Right lobe of liver (tissue), 6 donors: ENCODE results near the gene ZCCHC24. TPM values are rescaled to one million over a fixed set of nuclear protein-coding genes. Genes with fewer than 3 reads are reported as not detected.

Experiments
- ATAC-seq, 4 donors: fragments of 200-7000 bp; cut with Tn5 transposase; one replicate each; pipeline ENCODE4 v1.9.1; 2020; ENCODE audit warnings: mild to moderate bottlenecking in 4 of 4, moderate library complexity in 4 of 4
- DNase-seq, 3 donors: peaks; one replicate each; pipeline ENCODE4 v3.0.0-alpha.2; 2020
- H3K27ac ChIP-seq, 3 donors: fragments of 200-600 bp; one replicate each; pipeline ENCODE4 v1.8.0; 2022
- H3K27me3 ChIP-seq, 2 donors: fragments of 200-600 bp; one replicate each; pipeline ENCODE4 v1.8.0; 2022
- H3K36me3 ChIP-seq, 4 donors: fragments of 200-600 bp; sonication (generic) in 1 of 4; one replicate each; pipeline versions ENCODE4 v1.5.1 to v1.8.0; 2017 to 2022; ENCODE audit warnings: control low read depth in 1 of 4
- H3K4me1 ChIP-seq, 4 donors: fragments of 200-600 bp; sonication (generic) in 1 of 4; one replicate each; pipeline versions ENCODE4 v1.5.1 to v1.8.0; 2017 to 2022; ENCODE audit warnings: control low read depth in 1 of 4
- H3K4me3 ChIP-seq, 3 donors: fragments of 200-600 bp; one replicate each; pipeline ENCODE4 v1.8.0; 2022
- H3K9me3 ChIP-seq, 4 donors: fragments of 200-600 bp; sonication (generic) in 1 of 4; one replicate each; pipeline versions ENCODE4 v1.5.1 to v1.8.0; 2017 to 2022; ENCODE audit warnings: control low read depth in 1 of 4
- CTCF ChIP-seq, 4 donors: fragments of 200-600 bp in 3 of 4; fragments of 450-650 bp in 1 of 4; IDR thresholded peaks; one replicate each; pipeline versions ENCODE4 v1.5.1 to v1.8.0; 2016 to 2022; ENCODE audit warnings: antibody characterized with exemption in 4 of 4, mild to moderate bottlenecking in 2 of 4
- POLR2A ChIP-seq: fragments of 450-650 bp; IDR thresholded peaks from one replicate; pipeline ENCODE4 v1.6.1; 2017; ENCODE audit warnings: antibody characterized with exemption, mild to moderate bottlenecking
- WGBS: methylation state at CpG from one replicate; pipeline ENCODE4 v1.1.6; 2018; ENCODE audit warnings: low coverage, low lambda C conversion rate; ENCODE audit not compliant: insufficient coverage; ENCODE audit errors: missing lambda C conversion rate; 5-methylcytosine and 5-hydroxymethylcytosine counted together
- intact Hi-C, 2 donors: fragments of 100-400 bp; cut with DNase I; formaldehyde crosslinking; loops; one replicate each; pipeline versions ENCODE4 v1.11.2 to v1.14.1; 2022
- total RNA-seq, 6 experiments: library from RNA; depleted of rRNA in 2 of 6; stranded (reverse); fragments of >200 nt in 2 of 6; fragmentation: NEBNext Ultra II Directional in 3 of 6; extraction: Animal tissue kit (Norgen Biotek cat#: 25700) in 3 of 6; gene quantifications; one replicate each; pipeline versions ENCODE4 v1.1.0 to v1.2.4, GENCODE V29; 2016 to 2023
- donor health status: DM: no; HTN: yes; CAD: no.
- donor health status: DM: no; HTN: no; CAD: no.
- donor health status: DM: no; HTN: no; CAD: no.
- donor health status: DM: no; HTN: yes; CAD: no.
- donor health status: DM: no; HTN: yes; CAD: no.

The ZCCHC24 gene
- total RNA-seq, 6 experiments from 2014 or later = 19.8 to 33.6 (median 22.7) TPM

DNA sequence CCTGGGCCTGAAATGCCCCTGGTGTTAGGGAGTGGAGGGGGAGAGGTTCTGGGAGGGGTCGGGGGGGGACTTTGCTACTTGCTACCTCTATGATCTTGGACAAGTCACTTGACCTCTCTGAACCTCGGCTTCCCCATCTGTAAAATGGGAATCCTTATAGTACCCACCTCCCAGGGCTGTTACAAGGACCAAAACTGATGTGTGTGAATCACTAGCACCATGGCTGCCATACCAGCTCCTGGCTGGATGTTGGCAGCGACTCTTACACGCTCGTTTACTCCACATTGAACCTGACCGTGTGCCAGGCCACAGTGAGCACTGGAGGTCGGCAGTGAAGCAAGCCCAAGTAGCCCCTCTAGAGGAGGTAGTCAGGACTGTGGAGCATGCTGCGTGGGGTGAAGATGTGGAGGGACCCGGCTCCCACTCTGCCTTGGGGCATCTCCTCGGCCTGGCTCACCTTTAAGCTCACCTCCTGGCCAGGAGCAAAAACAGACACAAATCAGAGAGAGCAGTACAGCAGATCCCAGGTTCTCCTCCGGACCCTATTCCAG is 69.3 kb downstream of the ZCCHC24 start:
- intact Hi-C loops = loop anchor here (5.0 to 10.0 kb wide), 2 partner anchors 111 to 119 kb away; no protein-coding TSS in a partner anchor
- H3K36me3 ChIP-seq = no peaks in the 10 kb centered on the region
- H3K4me1 ChIP-seq = peaks cover 0 to 20% (median 8%) of the 10 kb centered on the region in 4 donors
- ATAC-seq (no peak), DNase-seq (peak in 1 of 3 donors; percentile 48)
- no peaks in the 10 kb centered on the region for H3K27me3 ChIP-seq
- no peaks in the 10 kb centered on the region for H3K9me3 ChIP-seq
- TF ChIP-seq CTCF (IDR thresholded peaks at IDR 0.05) (no peak), POLR2A (no peak)
- no peak overlapping the region for H3K4me3 ChIP-seq
- H3K27ac ChIP-seq = no peak overlapping the region
- 100% methylated on average over 1 of the region's 11 CpGs for WGBS

DNA sequence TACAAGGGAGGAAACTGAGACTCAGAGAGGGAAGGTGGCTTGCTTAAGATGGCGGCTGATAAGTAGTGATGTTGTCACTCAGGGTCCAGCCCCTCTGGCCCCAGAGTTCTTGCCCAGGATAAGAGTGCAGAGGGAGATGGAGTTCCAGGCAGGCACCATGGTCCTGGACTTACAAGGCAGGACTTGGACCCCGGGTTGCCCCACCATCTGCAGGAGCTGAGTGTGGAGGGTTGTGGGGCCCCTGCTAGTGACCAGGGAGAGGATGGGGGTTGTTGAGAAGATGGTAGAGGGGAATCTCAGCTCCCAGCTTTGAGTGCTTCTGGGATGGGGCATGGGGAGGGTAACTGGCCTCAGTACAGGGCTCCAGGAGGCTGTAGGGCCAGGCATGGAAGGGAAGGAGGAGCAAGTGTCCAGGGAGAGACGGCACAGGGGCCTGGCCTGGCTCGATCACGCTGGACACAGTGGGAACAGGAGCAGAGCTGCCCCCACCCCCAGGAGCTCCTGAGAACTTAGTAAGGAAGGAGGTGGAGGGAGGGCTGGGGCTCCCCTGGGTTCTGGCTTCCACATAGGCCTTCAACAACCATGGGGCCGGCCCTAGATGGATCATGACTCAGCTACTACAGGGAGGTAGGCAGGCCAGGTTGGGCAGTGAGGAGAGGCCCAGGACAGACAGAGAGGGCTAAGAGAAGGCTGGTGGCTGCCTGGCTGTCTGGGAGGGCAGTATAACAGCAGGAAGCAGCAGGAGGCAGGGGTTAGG is 69.9 kb downstream of the ZCCHC24 start:
- ATAC-seq (no peak), DNase-seq (peak in 1 of 3 donors; percentile 36)
- TF ChIP-seq POLR2A = no peak
- H3K36me3 ChIP-seq = no peaks in the 10 kb centered on the region
- intact Hi-C loops = loop anchor here (5.0 to 10.0 kb wide), 2 partner anchors 112 to 119 kb away; no protein-coding TSS in a partner anchor
- no peaks in the 10 kb centered on the region for H3K9me3 ChIP-seq
- H3K4me3 ChIP-seq = no peak overlapping the region
- peaks cover 0 to 13% (median 2%) of the 10 kb centered on the region in 4 donors for H3K4me1 ChIP-seq
- no peak overlapping the region for H3K27ac ChIP-seq
- no peaks in the 10 kb centered on the region for H3K27me3 ChIP-seq
- 82% methylated on average over 5 of the region's 6 CpGs for WGBS

DNA sequence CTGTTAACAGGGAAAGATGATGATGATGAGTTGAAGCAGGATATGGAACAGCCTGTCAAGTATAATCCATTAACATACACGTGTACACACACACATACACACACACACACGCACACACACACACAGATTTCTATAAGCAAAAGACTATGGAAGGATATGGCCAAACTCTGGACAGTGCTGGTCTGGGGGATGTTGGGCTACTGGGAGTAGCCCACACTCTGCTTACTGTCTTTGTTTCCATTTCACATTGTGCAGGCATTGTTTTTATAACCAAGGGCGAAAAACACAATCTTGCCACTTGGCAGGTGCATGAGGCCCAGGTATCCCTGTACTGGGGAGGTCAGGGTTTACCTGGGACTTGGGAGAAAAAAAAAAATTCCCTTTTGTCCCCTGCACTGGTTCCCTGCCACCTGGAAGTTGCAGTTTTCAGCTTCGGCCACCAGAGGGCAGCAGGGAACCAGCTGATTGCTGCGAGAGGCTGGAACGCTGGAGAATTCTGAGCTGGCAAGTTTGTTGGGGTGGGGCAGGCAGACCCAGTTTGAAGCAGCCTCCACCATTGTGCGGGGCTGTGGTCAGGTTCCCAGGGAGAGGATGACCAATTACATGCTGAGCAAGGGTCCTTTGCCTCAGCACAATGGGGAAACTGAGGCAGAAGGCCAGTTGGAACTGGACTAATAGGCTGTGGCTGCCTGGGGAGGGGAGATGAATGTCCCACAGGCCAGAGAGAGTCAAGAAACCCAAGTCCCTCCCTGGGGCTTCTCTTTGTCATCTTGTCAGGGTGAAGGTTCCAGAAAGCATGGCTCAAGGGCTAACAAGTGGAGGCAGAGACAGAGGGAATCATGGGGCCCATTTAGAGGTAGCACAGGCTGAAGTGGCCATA is 70.9 kb downstream of the ZCCHC24 start:
- ATAC-seq (peak; percentile 75 to 82 (median 77)), DNase-seq (peak; percentile 80 to 84 (median 83))
- TF ChIP-seq CTCF (IDR thresholded peaks at IDR 0.05) (peak; percentile 95 to 99 (median 98)), POLR2A (no peak)
- no peak overlapping the region for H3K4me3 ChIP-seq
- WGBS = 0% methylated on average over 7 of the region's 7 CpGs
- H3K9me3 ChIP-seq = no peaks in the 10 kb centered on the region
- intact Hi-C loops = loop anchor here (5.0 to 10.0 kb wide), 2 partner anchors 113 to 120 kb away; no protein-coding TSS in a partner anchor
- H3K4me1 ChIP-seq = peaks cover 0 to 8% (median 0%) of the 10 kb centered on the region in 4 donors
- no peaks in the 10 kb centered on the region for H3K36me3 ChIP-seq
- H3K27ac ChIP-seq = no peak overlapping the region
- H3K27me3 ChIP-seq = no peaks in the 10 kb centered on the region

- 78% methylated on average over 3 of the region's 4 CpGs for WGBS
- intact Hi-C loops = loop anchor here in 1 of 2 donors (10.0 kb wide), 1 partner anchor 122 kb away; no protein-coding TSS in a partner anchor
- no peaks in the 10 kb centered on the region for H3K9me3 ChIP-seq
- ATAC-seq (no peak), DNase-seq (no peak)
- TF ChIP-seq CTCF (IDR thresholded peaks at IDR 0.05) (no peak), POLR2A (no peak)
- H3K27me3 ChIP-seq = no peaks in the 10 kb centered on the region
- no peak overlapping the region for H3K4me3 ChIP-seq
- no peaks in the 10 kb centered on the region for H3K36me3 ChIP-seq
- no peaks in the 10 kb centered on the region for H3K4me1 ChIP-seq
- H3K27ac ChIP-seq = no peak overlapping the region
Observed at GRCh38 chr10:79372871-79373270, 72.6 kb downstream of the ZCCHC24 start.
